Femur (tissue), 1 donor: ENCODE data around the gene KXD1.

Source experiments
- DNase-seq: peaks from one replicate; pipeline ENCODE4 v3.0.0-alpha.2; 2017

KXD1 gene

DNA sequence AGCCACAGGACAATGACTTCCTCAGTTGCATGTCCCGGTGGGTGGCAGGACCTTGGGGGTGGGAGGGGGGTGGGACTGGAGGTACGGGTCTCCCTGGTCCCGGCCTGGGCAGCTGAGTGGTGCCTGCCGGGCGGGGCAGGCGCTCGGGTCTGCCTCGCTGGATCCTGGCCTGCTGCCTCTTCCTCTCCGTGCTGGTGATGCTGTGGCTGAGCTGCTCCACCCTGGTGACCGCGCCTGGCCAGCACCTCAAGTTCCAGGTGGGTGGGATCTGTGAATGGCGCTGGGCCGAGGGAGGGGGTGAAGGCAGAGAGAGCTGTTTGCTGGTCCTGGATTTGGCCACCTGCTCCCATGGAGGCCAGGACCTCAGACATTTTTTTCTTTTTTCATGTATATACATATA is 60.6 kb downstream of the KXD1 start:
- no peak for DNase-seq
